HG02759 (cell line): ENCODE measurements around the gene PANK4.

Experiments used
- ATAC-seq: cut with Tn5 transposase; IDR thresholded peaks from one replicate; pipeline ENCODE4 v1.9.1; 2021; ENCODE audit warnings: mild to moderate bottlenecking, moderate library complexity; ENCODE audit not compliant: unreplicated experiment

Gene PANK4

DNA sequence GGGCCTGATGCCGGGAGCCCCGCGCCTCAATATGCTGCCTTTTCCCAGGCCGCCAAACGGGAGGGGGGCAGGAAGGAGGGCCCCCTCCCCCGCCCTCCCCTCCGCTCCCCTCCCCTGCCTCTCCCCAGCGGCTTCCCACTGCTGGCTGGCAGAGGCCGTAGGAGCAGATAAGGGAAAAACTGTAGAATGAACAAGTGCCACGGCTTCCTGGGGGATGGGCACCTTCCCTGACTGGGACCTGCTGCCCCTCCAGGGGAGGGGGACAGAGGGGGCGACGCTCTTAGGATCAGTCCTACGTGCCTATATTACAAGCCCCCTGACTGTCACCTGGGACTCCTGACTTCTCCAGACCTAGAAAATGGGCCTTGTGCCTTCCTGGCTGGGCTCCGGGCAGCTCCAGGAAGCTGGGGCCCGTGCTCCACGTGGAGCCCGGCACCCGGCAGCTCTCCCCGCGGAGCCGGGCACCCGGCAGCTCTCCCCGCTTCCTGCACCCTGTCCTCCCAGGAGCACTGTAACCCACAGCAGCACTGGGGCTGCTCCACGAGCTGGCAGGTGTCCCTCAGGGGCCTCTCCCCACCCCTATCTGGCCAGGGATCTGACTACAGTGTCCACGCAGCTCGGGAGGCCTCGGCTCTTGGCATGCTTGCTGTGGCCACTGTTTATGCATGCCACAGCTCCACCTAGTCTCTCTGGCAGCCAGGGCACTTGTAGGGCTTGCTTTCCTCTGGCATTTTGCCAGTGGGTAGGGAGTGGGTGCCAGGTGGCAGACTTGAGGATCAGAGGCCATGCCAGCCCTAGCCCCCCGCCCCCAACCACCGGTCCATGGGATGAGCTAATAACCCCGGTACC, 4.3 kb upstream of the PANK4 start:
- no peak for ATAC-seq

DNA sequence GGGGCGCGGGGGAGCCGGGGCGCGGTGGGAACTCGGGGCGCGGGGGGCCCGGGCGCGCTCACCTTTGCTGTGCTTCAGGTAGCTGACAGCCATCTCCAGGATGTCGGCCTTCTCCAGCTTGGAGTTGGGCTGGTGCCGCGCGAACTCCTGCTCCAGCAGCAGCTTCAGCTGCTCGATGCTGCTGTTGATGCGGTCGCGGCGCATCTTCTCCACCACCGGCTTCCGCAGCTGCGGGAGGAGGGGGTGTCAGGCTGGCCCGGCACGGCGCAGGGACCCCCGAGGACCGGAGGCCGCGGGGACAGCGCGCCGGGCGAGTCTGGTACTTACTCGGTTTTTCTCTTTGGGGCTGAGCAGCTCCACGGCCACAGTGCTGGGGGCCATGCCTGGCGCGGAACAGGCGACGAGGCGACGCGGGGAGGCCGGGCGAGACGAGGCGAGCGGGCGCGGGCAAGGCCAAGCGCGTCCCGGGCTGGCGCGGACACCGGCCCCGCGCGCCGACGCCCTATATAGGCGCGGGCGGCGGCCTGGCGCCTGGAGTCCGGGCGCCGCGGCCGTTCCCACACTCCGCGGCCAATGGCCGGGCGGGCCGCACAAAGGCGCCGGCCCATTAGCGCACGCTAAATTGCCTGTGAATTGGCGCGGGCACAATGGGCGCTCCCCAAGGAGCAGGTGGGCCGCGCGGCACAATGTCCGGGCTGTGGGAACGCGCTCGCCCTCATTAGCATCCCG, 3.6 kb upstream of the PANK4 start, which contains the start of gene HES5:
HES5 (minus strand) TSS at position 480 of the 729 bp plus-strand sequence; CDS start at position 381, 99 bp downstream.
- ATAC-seq: no peak

GRCh38 chr1:2528966-2529783, 2.8 kb upstream of the PANK4 start:
- ATAC-seq: no peak

- ATAC-seq: no peak
Measured at GRCh38 chr1:2528611-2528965, 2.2 kb upstream of the PANK4 start.

DNA sequence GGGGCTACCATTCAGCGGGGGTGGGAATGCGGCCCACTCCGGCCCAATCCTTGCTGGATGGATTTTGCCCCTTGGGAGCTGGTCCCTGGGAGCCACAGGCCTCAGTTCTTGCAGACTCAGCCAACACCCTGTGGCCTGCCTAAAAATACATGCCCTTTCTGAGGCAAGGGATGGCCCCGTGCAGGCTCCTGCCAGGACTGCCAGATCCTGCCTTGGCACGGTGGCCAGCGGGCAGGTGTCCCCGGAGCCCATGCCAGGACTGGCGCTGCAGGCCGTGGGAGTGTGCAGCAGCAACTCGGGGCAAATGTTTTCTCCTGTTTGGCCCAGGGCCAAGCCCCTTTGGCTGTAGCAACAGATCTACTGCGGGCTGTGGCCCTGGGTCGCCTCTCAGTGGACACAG, 1.6 kb upstream of the PANK4 start:
- ATAC-seq: no peak

- ATAC-seq: no peak
Measured at GRCh38 chr1:2527556-2527860, 1.1 kb upstream of the PANK4 start.

- ATAC-seq: peak; percentile 41
Measured at GRCh38 chr1:2526824-2527555, 594 bp upstream of the PANK4 start.

DNA sequence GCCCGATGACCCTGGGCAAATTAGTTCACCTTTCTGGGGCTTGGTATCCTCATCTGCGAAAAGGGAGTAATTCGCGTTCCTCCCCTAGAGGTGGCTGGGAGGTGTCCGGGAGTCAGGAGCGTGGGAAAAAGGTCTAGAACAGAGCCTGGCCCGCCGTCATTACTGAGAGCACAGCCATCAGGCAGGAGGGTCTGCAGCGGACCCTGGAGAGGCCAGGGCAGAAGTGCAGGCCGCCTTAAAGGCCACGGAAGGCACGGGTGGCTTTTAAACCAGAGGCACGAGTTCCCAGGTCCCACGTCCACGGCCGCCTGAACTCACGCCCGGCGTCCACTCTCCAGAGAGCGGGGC, 850 bp downstream of the PANK4 start:
- no peak for ATAC-seq

- no peak for ATAC-seq
Measured at GRCh38 chr1:2523891-2524609, 2.3 kb downstream of the PANK4 start.

- ATAC-seq: no peak
Measured at GRCh38 chr1:2523191-2523890, 3.1 kb downstream of the PANK4 start.

DNA sequence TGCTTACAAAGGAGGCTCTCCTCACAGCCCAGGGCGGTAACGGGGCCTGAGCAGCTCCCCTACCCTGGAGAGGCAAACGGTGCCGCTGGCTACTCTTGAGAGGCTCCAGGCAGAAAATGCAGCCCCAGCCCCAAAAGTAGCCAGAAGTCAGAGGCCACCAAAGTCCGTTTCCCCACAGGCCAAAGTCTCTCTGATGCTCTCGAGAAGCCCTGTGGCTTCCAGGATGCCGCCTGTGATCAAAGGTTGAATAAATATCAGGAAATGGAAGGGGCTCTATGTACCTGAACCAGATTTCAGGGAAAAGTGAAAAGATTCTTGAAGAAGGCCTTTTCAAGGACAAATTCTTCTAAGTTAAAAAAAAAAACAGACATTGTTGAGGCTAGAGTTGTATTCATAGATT, 4.2 kb downstream of the PANK4 start:
- ATAC-seq: no peak

DNA sequence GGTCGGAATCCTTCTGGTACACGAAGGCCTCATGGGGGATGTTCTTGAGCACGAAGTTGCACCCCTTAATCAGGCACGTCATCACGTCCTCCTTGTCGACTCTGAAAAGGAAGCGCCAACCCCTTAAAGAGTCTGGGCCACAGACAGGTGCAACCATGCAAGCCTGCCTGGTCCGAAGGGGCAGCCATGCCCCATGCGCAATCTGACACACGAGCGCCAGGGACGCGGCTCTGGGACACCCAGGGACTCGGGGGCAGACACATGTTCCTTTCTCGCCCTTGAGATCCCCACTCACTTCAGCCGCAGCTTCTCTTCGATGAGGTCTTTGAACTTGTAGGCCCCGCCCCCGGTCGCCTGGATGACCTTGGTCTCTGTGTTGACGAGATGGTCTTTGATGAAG, 5.6 kb downstream of the PANK4 start:
- ATAC-seq: no peak

- no peak for ATAC-seq
Measured at GRCh38 chr1:2520206-2520605, 6.2 kb downstream of the PANK4 start.

DNA sequence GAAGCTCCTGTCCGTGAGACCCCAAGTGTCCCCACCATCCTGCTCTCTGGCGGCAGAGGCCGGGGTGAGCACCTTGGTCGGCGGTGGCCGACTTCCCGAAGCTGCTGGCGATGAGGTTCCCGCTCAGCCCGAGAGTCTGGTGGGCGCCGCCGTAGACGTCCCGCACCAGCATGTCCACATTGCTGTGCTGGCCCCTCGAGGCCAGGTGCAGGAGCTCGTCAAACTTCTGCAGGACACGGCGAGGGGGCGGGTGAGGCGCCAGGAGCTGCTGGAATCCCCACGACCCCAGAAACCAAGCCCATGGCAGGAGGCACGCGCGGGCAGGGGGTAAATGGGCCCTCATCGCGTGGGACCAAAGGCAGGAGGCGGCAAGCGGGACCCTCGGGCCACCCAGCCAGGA, 6.7 kb downstream of the PANK4 start:
- no peak for ATAC-seq

- no peak for ATAC-seq
Measured at GRCh38 chr1:2519029-2519685, 7.2 kb downstream of the PANK4 start.

DNA sequence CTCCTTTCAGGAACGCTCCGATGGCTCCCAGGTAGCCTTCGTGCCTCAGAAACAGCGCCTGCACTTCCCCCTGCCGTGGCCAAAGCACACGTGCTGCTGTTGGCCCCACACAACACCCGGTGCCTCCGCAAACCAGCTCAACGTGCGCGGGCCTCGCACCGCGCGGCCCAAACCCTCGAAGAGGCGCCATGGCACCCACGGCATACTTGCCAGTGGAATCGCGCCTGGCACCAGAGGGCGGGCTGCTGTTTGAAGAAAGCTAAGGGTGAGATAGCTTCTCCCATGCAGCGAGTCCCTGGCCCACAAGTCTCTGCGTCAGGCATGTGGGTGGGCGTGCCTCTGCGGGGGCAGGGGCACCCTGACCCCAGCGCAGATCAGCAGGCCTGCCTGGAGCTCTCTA, 7.9 kb downstream of the PANK4 start:
- no peak for ATAC-seq

- ATAC-seq: no peak
Measured at GRCh38 chr1:2517966-2518365, 8.4 kb downstream of the PANK4 start.

- ATAC-seq: no peak
Measured at GRCh38 chr1:2516946-2517345, 9.4 kb downstream of the PANK4 start.

DNA sequence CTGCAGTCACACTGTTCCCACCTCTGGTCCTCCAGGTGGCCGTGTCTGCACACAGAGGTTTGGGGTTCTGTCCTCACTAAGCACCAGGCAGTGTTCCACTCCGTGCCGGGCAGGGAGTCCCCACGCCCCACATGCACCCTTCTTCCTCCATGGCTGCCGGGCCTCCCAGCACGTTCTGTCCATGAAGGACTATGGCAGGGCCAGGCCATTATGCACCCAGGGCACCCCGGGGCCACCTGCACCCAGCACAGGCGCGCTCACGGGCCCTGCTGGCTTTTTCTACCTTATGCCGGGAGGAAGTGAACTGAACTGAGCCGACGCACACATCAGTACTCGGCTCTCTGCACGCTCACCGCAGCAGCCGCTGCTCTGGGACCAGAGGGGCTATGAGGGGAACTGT, 10.3 kb downstream of the PANK4 start:
- no peak for ATAC-seq
